GM12864 (cell line): ENCODE measurements around the gene GLI1.
A peak's percentile ranks its signal among the peaks of the same experiment; 100 is the strongest.

Experiments used
- DNase-seq: peaks from one replicate; pipeline ENCODE4 v3.0.0-alpha.2; 2011; ENCODE audit warnings: low read depth
- H3K4me3 ChIP-seq: 2 replicates; pipeline ENCODE4 v1.5.1; 2011; ENCODE audit warnings: mild to moderate bottlenecking, low read depth, low read length, control low read depth
- TF ChIP-seq, protein P1 (sequence below): IDR thresholded peaks from 2 replicates; pipeline ENCODE4 v1.5.1; 2011; ENCODE audit warnings: low read depth, mild to moderate bottlenecking, moderate library complexity, low read length, control low read depth, inconsistent platforms; ENCODE audit errors: missing control alignments

Gene GLI1

GRCh38 chr12:57481671-57482070 lies 22.1 kb downstream of the GLI1 start:
- TF ChIP-seq, protein P1, sequence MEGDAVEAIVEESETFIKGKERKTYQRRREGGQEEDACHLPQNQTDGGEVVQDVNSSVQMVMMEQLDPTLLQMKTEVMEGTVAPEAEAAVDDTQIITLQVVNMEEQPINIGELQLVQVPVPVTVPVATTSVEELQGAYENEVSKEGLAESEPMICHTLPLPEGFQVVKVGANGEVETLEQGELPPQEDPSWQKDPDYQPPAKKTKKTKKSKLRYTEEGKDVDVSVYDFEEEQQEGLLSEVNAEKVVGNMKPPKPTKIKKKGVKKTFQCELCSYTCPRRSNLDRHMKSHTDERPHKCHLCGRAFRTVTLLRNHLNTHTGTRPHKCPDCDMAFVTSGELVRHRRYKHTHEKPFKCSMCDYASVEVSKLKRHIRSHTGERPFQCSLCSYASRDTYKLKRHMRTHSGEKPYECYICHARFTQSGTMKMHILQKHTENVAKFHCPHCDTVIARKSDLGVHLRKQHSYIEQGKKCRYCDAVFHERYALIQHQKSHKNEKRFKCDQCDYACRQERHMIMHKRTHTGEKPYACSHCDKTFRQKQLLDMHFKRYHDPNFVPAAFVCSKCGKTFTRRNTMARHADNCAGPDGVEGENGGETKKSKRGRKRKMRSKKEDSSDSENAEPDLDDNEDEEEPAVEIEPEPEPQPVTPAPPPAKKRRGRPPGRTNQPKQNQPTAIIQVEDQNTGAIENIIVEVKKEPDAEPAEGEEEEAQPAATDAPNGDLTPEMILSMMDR = no peak
- DNase-seq = no peak

DNA sequence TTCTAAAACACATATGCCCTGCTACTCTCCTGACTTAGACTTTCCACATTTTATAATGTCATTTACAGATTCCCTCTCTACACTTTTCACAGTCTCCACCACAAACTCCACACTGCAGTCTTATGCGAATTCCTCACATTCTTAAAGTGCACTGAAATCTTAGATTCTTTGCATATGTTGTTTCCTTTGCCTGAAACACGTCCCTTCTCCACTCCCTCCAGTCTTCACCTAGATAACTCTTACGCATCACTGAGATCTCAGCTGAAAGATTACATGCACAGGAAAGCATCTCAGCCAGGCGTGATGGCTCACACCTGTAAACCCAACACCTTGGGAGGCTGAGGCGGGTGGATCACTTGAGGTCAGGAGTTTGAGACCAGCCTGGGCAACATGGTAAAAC lies 23.9 kb downstream of the GLI1 start:
- no peak for DNase-seq
- TF ChIP-seq, protein P1 = no peak
- H3K4me3 ChIP-seq = no peak overlapping the region

More at GRCh38 chr12:57481671-57482070, 22.1 kb downstream of the GLI1 start:
- no peak overlapping the region for H3K4me3 ChIP-seq

GRCh38 chr12:57485695-57486094 lies 26.1 kb downstream of the GLI1 start:
- TF ChIP-seq, protein P1 = no peak
- H3K4me3 ChIP-seq = no peak overlapping the region
- DNase-seq = no peak

GRCh38 chr12:57487055-57487596 lies 27.5 kb downstream of the GLI1 start:
- TF ChIP-seq, protein P1 = no peak
- no peak for DNase-seq
- 0 out of 2 replicates have a peak overlapping the region, but pooled peaks have one; percentile 15 for H3K4me3 ChIP-seq

GRCh38 chr12:57487597-57488401 lies 28.2 kb downstream of the GLI1 start, which contains the start of gene MARS1:
TSS of gene MARS1 (plus strand) at chr12:57488068. CDS start at chr12:57488091, 23 bp downstream.
- H3K4me3 ChIP-seq = peak within 1 kb of the TSS; percentile 97
- DNase-seq = peak; percentile 94
- TF ChIP-seq, protein P1 = peak; percentile 34

GRCh38 chr12:57488402-57489156 lies 29.0 kb downstream of the GLI1 start:
- DNase-seq = no peak
- TF ChIP-seq, protein P1 = no peak
- H3K4me3 ChIP-seq = peak overlapping the region; percentile 97
